Middle frontal gyrus (tissue), 1 donor: ENCODE results near the gene YEATS2.

Source experiments
- DNase-seq: peaks from one replicate; pipeline ENCODE4 v3.0.0-alpha.2; 2015; ENCODE audit warnings: low spot score; ENCODE audit errors: extremely low spot score

YEATS2 gene

GRCh38 chr3:183810643-183811594 is 113.3 kb downstream of the YEATS2 start:
- DNase-seq, result no peak

- no peak for DNase-seq
Measured at GRCh38 chr3:183811638-183812037, 114.0 kb downstream of the YEATS2 start.

GRCh38 chr3:183812761-183813445 is 115.3 kb downstream of the YEATS2 start:
- DNase-seq, result no peak

GRCh38 chr3:183814240-183814639 is 116.6 kb downstream of the YEATS2 start:
- no peak for DNase-seq

- DNase-seq, result no peak
Measured at GRCh38 chr3:183815563-183815940, 118.0 kb downstream of the YEATS2 start.

- DNase-seq, result no peak
Measured at GRCh38 chr3:183815951-183816475, 118.4 kb downstream of the YEATS2 start.

GRCh38 chr3:183816681-183817510 is 119.3 kb downstream of the YEATS2 start:
- no peak for DNase-seq

- no peak for DNase-seq
Measured at GRCh38 chr3:183817639-183818038, 120.0 kb downstream of the YEATS2 start.

GRCh38 chr3:183818041-183818620 is 120.5 kb downstream of the YEATS2 start:
- DNase-seq, result no peak

- peak; percentile 65 for DNase-seq
Measured at GRCh38 chr3:183818706-183819624, 121.4 kb downstream of the YEATS2 start.

GRCh38 chr3:183819831-183820230 is 122.2 kb downstream of the YEATS2 start:
- no peak for DNase-seq

GRCh38 chr3:183822631-183823030 is 125.0 kb downstream of the YEATS2 start:
- no peak for DNase-seq

GRCh38 chr3:183823963-183824362 is 126.4 kb downstream of the YEATS2 start:
- no peak for DNase-seq

- DNase-seq, result no peak
Measured at GRCh38 chr3:183824761-183825455, 127.3 kb downstream of the YEATS2 start.

GRCh38 chr3:183825456-183826161 is 128.0 kb downstream of the YEATS2 start, which contains the start of gene MAP6D1:
Gene MAP6D1 (minus strand): TSS chr3:183825577. CDS start chr3:183825547, 30 bp downstream.
- DNase-seq, result peak; percentile 62

- no peak for DNase-seq
Measured at GRCh38 chr3:183826448-183827250, 129.1 kb downstream of the YEATS2 start.

- DNase-seq, result no peak
Measured at GRCh38 chr3:183827809-183828537, 130.4 kb downstream of the YEATS2 start.
